ENCODE results near the gene PRXL2A.

Gene PRXL2A

GRCh38 chr10:80453056-80453841 lies 44.9 kb downstream of the PRXL2A start:
- H3K27ac ChIP-seq = peak overlapping the region; percentile 51 to 86 (median 75)

DNA sequence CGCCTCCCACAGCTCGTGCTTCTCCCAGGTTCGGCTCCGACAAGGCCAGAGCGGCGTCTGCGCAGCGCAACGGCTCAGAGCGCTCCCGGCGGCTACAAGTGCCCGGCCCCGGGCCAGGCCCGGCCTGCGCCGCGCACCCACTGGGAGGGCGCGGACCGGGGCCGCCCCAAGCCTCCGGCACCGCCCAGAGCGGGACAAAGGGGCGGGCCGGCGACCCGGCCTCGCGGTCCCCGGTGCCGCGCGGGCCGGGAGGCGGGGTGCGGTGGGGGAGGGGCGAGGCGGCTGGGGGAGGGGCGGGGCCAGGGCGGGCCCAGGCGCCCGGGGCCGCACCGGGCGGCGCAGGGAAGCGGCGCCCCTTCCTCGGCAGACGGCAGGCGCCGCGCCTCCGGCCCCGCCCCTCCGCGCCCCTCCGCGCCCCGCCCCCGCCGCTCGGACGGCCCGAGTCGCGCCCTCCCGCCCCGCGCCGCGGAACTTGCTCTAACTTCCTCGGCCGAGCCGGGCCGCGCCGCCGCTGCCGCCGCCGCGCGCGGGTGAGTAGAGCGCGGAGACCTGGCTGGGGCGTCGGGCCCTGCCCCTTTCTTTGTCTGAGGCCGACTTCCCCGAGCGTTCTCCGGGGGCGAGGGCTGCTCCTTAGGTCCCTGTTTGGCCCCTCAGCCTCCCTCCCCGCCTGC lies 45.6 kb downstream of the PRXL2A start, which contains the start of gene TSPAN14:
Gene TSPAN14 (plus strand): TSS at position 469 of the 671 bp plus-strand sequence. CDS start 34,924 bp downstream, outside the sequence.
- no peak for TF ChIP-seq Cebpa-rat (IDR thresholded peaks at IDR 0.05)
- Histone ChIP-seq H3K27me3 (no peaks in the 10 kb centered on the region), H3K36me3 (peaks cover 0 to 36% (median 16%) of the 10 kb centered on the region in 11 experiments; a peak in 16 of 22 replicates), H3K27ac (peak within 1 kb of the TSS; percentile 96 to 100 (median 98)), H3K4me1 (peaks cover 56 to 74% (median 64%) of the 10 kb centered on the region in 10 experiments), H3K9me3 (replicated peaks in 1 of 11) (peaks cover 8 to 23% (median 12%) of the 10 kb centered on the region in 11 experiments), H4K20me1 (peaks cover 38 to 47% (median 41%) of the 10 kb centered on the region in 11 experiments), H3K9ac (peak within 1 kb of the TSS; percentile 99 to 100 (median 100)), H3K4me2 (peak within 1 kb of the TSS; percentile 93 to 100 (median 99)), H3K4me3 (peak within 1 kb of the TSS; percentile 98 to 100 (median 100))

More at GRCh38 chr10:80453056-80453841, 44.9 kb downstream of the PRXL2A start:
- Histone ChIP-seq H4K20me1 (peaks cover 32 to 40% (median 34%) of the 10 kb centered on the region in 11 experiments), H3K36me3 (peaks cover 0 to 30% (median 15%) of the 10 kb centered on the region in 11 experiments; a peak in 16 of 22 replicates), H3K9ac (peak overlapping the region; percentile 65 to 99 (median 80)), H3K4me2 (peak overlapping the region; percentile 61 to 99 (median 80)), H3K27me3 (no peaks in the 10 kb centered on the region), H3K9me3 (replicated peaks in 1 of 11) (peaks cover 8 to 23% (median 12%) of the 10 kb centered on the region in 11 experiments), H3K4me1 (peaks cover 54 to 74% (median 62%) of the 10 kb centered on the region in 10 experiments), H3K4me3 (peak overlapping the region; percentile 51 to 100 (median 60))
- no peak for TF ChIP-seq Cebpa-rat (IDR thresholded peaks at IDR 0.05)

GRCh38 chr10:80454513-80455460 lies 46.4 kb downstream of the PRXL2A start:
- H3K4me3 ChIP-seq = peak overlapping the region; percentile 98 to 100 (median 100)
- peaks cover 0 to 42% (median 16%) of the 10 kb centered on the region in 11 experiments; a peak in 16 of 22 replicates for H3K36me3 ChIP-seq
- peak overlapping the region; percentile 99 to 100 (median 100) for H3K9ac ChIP-seq
- H3K27me3 ChIP-seq = no peaks in the 10 kb centered on the region
- H3K4me2 ChIP-seq = peak overlapping the region; percentile 93 to 100 (median 99)
- peak overlapping the region; percentile 96 to 100 (median 98) for H3K27ac ChIP-seq
- no peak for TF ChIP-seq Cebpa-rat (IDR thresholded peaks at IDR 0.05)
- peaks cover 45 to 55% (median 49%) of the 10 kb centered on the region in 11 experiments for H4K20me1 ChIP-seq
- peaks cover 63 to 72% (median 67%) of the 10 kb centered on the region in 10 experiments for H3K4me1 ChIP-seq
- H3K9me3 ChIP-seq (replicated peaks in 1 of 11) = peaks cover 8 to 23% (median 12%) of the 10 kb centered on the region in 11 experiments

- Histone ChIP-seq H3K4me1 (peaks cover 63 to 80% (median 74%) of the 10 kb centered on the region in 10 experiments), H3K4me3 (peak overlapping the region; percentile 98 to 100 (median 100)), H4K20me1 (peaks cover 55 to 64% (median 58%) of the 10 kb centered on the region in 11 experiments), H3K9me3 (replicated peaks in 1 of 11) (peaks cover 8 to 21% (median 12%) of the 10 kb centered on the region in 11 experiments), H3K27ac (peak overlapping the region; percentile 96 to 100 (median 98)), H3K36me3 (peaks cover 0 to 52% (median 16%) of the 10 kb centered on the region in 11 experiments; a peak in 16 of 22 replicates), H3K27me3 (no peaks in the 10 kb centered on the region), H3K4me2 (peak overlapping the region; percentile 93 to 100 (median 99)), H3K9ac (peak overlapping the region; percentile 99 to 100 (median 100))
- TF ChIP-seq Cebpa-rat (IDR thresholded peaks at IDR 0.05) = no peak
Observed at GRCh38 chr10:80455461-80456349, 47.4 kb downstream of the PRXL2A start.

DNA sequence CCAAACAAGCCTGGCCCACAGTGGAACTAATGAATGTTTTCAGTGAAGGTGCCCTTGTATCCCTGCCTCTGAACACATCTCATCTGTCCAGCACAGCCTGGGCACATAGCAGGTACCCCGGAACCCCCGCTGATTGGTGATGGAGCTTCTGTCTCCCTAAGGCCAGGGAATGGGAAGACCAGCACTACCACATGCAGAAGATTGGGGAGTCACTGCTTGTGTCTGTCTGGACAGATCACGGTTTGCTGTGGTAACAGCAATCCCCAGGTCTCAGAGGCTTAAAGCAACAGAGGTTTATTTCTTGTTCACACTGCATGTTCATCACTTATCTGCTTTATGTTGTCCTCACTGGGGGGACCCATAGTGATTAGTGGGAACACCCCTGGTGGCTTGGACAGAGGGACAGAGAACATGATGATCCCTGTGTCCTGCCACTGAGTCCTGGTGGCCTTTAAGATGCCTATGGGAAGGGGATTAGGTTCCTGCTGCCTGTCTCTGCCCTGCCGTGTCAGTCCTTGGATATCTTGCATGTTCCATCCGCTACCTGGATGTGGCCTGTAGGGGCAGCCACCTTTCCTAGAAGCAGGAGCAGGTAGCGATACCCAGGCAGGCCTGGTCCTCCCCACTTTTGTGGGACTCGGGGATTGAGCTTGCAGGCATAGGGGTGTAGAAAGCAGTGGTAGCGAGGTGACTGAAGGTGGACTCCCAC lies 49.4 kb downstream of the PRXL2A start:
- no peak for TF ChIP-seq Cebpa-rat (IDR thresholded peaks at IDR 0.05)
- H3K27ac ChIP-seq = peak overlapping the region; percentile 33 to 100 (median 85); a peak in 21 of 22 replicates
- H3K4me3 ChIP-seq = peak overlapping the region; percentile 29 to 100 (median 100)
- H3K9me3 ChIP-seq (replicated peaks in 1 of 11) = peaks cover 0 to 1% (median 0%) of the 10 kb centered on the region in 11 experiments; a peak in 2 of 22 replicates
- H3K4me2 ChIP-seq = peak overlapping the region; percentile 93 to 100 (median 99)
- no peaks in the 10 kb centered on the region for H3K27me3 ChIP-seq
- peaks cover 74 to 84% (median 78%) of the 10 kb centered on the region in 11 experiments for H4K20me1 ChIP-seq
- peak overlapping the region; percentile 76 to 100 (median 99) for H3K9ac ChIP-seq
- H3K36me3 ChIP-seq = peaks cover 0 to 65% (median 25%) of the 10 kb centered on the region in 11 experiments; a peak in 16 of 22 replicates
- H3K4me1 ChIP-seq = peaks cover 62 to 83% (median 76%) of the 10 kb centered on the region in 10 experiments

DNA sequence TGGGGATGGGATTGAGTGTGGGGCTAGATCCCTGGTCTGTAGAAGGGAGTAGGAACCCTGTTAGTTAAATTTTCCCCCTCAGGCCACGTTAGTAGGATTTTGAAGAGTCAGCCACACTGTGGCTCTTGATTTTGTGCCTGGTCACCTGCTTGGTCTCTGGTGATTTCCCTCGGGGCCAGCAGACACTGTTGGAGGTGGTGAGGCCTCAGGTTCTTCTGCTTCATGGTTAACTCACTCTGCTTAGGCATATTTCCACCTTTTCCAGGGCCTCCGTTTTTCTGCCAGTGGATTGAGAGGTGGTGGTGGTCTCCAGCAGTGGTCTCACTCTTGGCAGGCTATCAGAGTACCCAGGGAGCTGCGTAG lies 49.9 kb downstream of the PRXL2A start:
- peaks cover 0 to 65% (median 25%) of the 10 kb centered on the region in 11 experiments; a peak in 16 of 22 replicates for H3K36me3 ChIP-seq
- no peak for TF ChIP-seq Cebpa-rat (IDR thresholded peaks at IDR 0.05)
- H3K4me1 ChIP-seq = peaks cover 62 to 83% (median 76%) of the 10 kb centered on the region in 10 experiments
- H3K9ac ChIP-seq = peak overlapping the region; percentile 76 to 100 (median 99)
- H3K9me3 ChIP-seq (replicated peaks in 1 of 11) = no peaks in the 10 kb centered on the region
- H3K4me2 ChIP-seq = peak overlapping the region; percentile 93 to 100 (median 99)
- H4K20me1 ChIP-seq = peaks cover 79 to 90% (median 82%) of the 10 kb centered on the region in 11 experiments
- H3K27me3 ChIP-seq = no peaks in the 10 kb centered on the region
- H3K27ac ChIP-seq = peak overlapping the region; percentile 33 to 100 (median 85)
- H3K4me3 ChIP-seq = peak overlapping the region; percentile 29 to 100 (median 100)
